ACC112 (cell line): ENCODE data around the gene GAK.
A peak's percentile ranks its signal among the peaks of the same experiment; 100 is the strongest.

Source experiments
- H2AFZ ChIP-seq: fragments of 200-600 bp; sonication (generic); one replicate; pipeline ENCODE4 v1.6.0; 2017; ENCODE audit warnings: antibody characterized with exemption, low read length; ENCODE audit not compliant: unreplicated experiment
- H3K27ac ChIP-seq: fragments of 200-600 bp; sonication (generic); 2 replicates; pipeline ENCODE4 v1.5.1; 2014; ENCODE audit warnings: low read depth, mild to moderate bottlenecking, antibody characterized with exemption, low read length, moderate library complexity
- H3K27me3 ChIP-seq: fragments of 200-600 bp; sonication (generic); 2 replicates; pipeline ENCODE4 v1.6.1; 2014; ENCODE audit warnings: mild to moderate bottlenecking, antibody characterized with exemption, low read length, moderate library complexity, mixed read lengths; ENCODE audit not compliant: insufficient read depth
- H3K36me3 ChIP-seq: fragments of 200-600 bp; sonication (generic); 2 replicates; pipeline ENCODE4 v1.6.1; 2016; ENCODE audit warnings: mild to moderate bottlenecking, antibody characterized with exemption, low read length, moderate library complexity, mixed read lengths; ENCODE audit not compliant: insufficient read depth
- H3K4me1 ChIP-seq: fragments of 200-600 bp; sonication (generic); one replicate; pipeline ENCODE4 v1.6.1; 2016; ENCODE audit warnings: low read length, mixed read lengths; ENCODE audit not compliant: insufficient read depth, unreplicated experiment, control insufficient read depth
- H3K4me3 ChIP-seq: fragments of 200-600 bp; sonication (generic); 2 replicates; pipeline ENCODE4 v1.5.1; 2014; ENCODE audit warnings: mild to moderate bottlenecking, low read depth, low read length
- H3K79me2 ChIP-seq: fragments of 200-600 bp; sonication (generic); one replicate; pipeline ENCODE4 v1.6.0; 2016; ENCODE audit warnings: low read length; ENCODE audit not compliant: control insufficient read depth, unreplicated experiment, insufficient read depth

GAK gene

DNA sequence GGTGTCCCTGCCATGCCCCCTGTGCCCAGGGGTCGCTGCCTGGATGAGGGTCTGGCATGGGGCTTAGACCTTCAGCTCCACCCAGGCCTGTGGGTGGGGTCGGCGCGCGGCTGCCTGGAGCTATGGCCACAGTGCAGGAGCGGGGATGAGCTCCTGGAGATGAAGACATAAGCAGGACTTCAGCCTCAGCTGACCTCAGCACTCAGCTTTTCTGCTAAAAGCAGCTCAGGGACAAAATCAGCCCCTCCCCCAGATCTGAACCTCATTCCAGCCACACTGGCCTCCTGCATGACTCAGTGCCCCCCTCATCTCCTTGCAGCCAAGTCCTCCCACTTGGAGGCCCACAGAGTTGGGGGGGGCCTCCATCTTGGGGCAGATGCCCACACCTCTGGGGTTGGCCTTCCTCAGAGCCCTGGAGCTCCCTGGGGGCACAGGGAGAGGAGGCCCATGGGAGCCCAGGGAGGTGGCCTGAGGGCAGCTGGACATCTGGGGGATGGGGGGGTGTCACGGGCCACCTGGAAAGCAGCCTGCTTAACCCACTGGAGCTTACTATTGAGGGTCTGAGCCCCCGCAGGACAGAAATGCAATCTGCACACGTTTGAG lies 86.8 kb downstream of the GAK start:
- Histone ChIP-seq H3K4me3 (no peak overlapping the region), H3K27ac (peak overlapping the region; percentile 52; the same call in 1 of the 2 replicates), H3K27me3 (no peaks in the 10 kb centered on the region), H3K79me2 (no peaks in the 10 kb centered on the region), H2AFZ (peak overlapping the region; percentile 12), H3K4me1 (peaks cover 14% of the 10 kb centered on the region), H3K36me3 (peaks cover 9% of the 10 kb centered on the region)

DNA sequence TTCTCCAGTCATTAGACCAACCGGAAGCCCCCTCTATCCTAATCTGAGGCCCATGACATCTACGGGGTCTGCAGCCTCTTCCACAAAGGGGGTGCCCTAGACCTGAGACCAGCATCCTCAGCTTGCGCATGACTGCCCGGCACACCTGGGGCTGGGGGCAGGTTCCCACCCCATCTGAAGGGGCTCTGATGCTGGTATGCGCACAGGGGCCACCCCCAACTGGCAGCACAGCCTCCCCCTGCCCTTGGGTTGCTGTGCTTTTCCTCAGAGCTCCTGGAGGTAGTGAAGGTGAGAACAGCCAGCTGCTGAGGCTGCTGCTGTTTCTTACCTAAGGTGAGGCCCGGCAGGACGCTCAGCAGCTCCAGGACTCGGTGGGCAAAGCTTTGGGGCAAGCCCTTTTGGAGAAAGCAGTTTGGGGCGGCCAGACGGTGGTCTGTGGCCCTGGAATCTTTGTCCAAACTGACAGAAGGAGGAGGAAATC lies 87.3 kb downstream of the GAK start:
- Histone ChIP-seq H3K4me1 (peaks cover 14% of the 10 kb centered on the region), H2AFZ (no peak overlapping the region), H3K36me3 (peaks cover 9% of the 10 kb centered on the region), H3K4me3 (no peak overlapping the region), H3K79me2 (no peaks in the 10 kb centered on the region), H3K27ac (no peak overlapping the region), H3K27me3 (no peaks in the 10 kb centered on the region)

DNA sequence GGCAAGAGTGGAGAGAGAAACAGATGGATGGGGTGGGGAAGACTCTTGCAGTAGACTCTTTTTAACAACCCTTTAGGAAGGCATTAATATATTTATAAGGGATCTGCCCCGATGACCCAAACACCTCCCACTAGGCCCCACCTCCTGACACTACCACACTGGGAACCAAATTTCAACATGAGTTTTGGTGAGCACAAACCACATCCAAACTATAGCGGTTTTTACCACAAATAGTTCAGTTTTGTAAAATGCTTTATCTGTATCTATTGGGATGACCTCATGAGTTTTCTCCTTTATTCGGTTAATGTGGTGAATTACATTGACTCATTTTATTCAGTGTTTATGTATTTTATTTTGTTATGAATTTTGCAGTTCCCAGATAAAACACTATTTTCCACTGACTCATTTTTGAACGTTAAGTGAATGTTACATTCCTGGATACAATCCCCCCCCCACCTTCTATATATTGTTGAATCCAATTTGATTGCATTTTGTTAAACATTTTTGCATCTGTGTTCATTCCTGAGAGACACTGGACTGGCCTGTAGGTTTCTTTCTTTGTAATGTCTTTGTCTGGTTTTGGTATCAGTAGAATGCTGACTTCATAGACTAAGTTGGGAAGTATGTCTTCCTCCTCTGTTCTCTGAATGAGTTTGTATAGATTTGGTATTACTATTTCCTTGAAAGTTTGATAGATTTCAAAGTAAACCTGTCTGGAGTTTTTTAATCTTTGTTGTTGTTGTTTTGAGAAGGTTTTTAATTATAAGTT lies 92.3 kb downstream of the GAK start:
- H3K4me1 ChIP-seq, result peaks cover under 1% of the 10 kb centered on the region
- H3K27me3 ChIP-seq, result no peaks in the 10 kb centered on the region
- no peak overlapping the region for H2AFZ ChIP-seq
- no peaks in the 10 kb centered on the region for H3K79me2 ChIP-seq
- no peak overlapping the region for H3K4me3 ChIP-seq
- H3K36me3 ChIP-seq, result peaks cover 4% of the 10 kb centered on the region
- H3K27ac ChIP-seq, result no peak overlapping the region

DNA sequence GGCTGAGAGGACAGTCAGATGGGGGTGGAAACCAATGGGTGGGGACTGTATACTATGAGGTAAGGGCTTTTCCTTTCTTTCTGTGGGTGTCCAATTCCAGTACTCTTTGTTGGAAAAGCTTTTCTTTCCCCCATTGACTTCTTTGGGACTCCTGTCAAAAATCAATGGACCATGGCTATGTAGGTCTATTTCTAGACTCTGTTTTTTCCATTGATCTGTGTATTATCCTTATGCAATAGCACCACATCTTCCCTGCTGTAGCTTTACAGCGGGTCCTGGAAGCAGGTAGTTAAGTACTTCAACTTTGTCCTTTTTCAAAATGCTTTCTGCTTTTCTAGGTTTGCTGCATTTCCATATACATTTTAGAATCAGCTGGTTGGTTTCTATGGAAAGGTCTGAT lies 94.3 kb downstream of the GAK start:
- H3K27me3 ChIP-seq, result no peaks in the 10 kb centered on the region
- H3K36me3 ChIP-seq, result no peaks in the 10 kb centered on the region; the same call in 1 of the 2 replicates
- no peaks in the 10 kb centered on the region for H3K79me2 ChIP-seq
- H2AFZ ChIP-seq, result no peak overlapping the region
- no peak overlapping the region for H3K27ac ChIP-seq
- H3K4me1 ChIP-seq, result no peaks in the 10 kb centered on the region
- no peak overlapping the region for H3K4me3 ChIP-seq

DNA sequence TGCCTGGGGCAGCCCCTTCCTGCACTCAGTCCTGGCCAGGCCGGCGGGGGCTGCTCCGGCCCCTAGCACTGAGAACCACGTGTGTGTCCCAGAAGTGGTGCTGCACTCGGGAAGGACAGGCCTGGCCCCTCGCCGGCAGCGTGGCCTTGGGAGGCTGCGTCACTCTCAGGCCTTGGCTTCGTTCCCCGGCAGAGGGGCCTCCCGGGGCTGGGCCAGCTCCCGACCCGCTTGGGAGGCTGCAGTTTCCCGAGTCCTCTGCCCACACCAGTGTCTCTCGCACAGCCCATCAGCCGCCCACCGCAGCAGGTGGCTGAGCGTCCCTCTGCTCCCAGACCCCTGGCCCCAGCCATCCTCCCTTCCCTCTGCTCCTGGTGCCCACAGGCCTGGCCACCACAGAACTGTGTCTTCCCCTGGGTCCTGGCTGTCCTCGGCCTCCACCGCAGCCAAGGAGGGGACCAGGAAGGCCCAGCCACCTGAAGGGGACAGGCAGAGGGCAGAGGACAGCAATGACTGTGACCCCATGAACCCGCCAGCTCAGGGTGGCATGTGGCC lies 95.3 kb downstream of the GAK start:
- Histone ChIP-seq H3K4me3 (no peak overlapping the region), H3K27ac (no peak overlapping the region), H3K27me3 (no peaks in the 10 kb centered on the region), H3K79me2 (no peaks in the 10 kb centered on the region), H2AFZ (no peak overlapping the region), H3K36me3 (no peaks in the 10 kb centered on the region; the same call in 1 of the 2 replicates), H3K4me1 (no peaks in the 10 kb centered on the region)

DNA sequence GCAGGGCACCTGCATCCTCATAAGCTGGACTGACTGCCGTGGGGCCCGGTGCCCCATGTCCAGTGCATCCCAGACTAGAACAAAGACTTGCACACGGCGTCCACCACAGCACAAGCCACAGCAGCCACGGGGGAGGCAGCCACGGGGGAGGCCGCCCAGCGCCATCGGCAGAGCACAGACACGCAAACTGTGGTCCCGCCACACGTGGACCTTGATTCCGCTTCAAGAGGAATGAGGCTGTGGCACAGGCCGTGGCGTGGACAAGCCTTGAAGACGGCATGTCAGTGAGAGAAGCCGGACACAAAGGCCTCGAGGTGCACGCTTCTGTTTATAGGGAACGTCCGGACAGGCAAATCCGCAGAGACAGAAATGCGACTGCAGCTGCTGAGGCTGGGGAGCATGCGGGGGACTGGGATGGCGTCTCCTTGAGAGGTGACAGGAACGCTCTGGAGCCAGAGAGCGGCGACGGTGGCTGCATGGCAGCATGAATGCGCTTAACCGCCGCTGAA lies 96.1 kb downstream of the GAK start:
- H3K36me3 ChIP-seq, result no peaks in the 10 kb centered on the region
- H3K79me2 ChIP-seq, result no peaks in the 10 kb centered on the region
- H3K4me3 ChIP-seq, result no peak overlapping the region
- H3K4me1 ChIP-seq, result no peaks in the 10 kb centered on the region
- H3K27me3 ChIP-seq, result no peaks in the 10 kb centered on the region
- no peak overlapping the region for H2AFZ ChIP-seq
- no peak overlapping the region for H3K27ac ChIP-seq

DNA sequence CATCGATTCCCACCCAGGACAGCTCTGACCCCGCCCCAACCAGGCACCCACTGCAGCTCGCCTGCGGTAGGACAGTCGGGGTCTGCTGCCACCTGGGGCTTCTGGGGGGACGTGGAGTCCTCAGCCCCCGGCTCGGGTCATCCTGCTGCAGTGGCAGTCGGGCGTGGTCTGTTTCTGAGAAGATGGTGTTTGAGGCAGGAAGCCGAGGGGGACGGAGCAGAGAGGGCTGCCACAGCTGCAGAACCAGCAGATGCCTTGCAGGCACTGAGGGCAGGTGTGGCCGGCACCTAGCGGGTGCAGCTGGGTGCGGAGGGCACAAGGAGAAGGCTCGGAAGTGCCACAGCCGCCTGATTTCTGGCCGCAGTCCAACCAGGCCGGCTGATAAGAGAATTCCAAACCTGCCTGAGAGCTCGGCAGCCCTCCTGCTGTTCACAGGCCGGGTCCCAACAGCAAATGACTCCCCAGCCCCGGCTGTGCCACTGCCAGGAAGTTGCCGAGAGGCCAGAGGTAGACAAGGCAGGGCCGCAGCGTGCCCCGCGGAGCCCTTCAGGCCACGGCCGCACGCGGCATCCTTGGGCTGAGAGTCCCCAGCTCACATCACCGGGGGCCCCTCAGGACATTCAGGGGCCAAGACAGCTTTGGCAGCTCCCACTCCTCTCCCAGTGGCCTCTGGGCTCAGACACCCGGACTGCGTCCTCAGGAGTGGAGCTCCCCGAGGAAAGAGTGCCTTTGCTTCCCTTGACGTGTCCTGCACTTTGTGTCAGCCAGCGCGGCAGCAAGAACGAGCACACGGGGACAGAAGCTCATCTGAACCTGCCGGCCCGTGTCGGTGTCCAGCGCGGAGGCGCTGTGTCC lies 96.7 kb downstream of the GAK start:
- Histone ChIP-seq H3K27me3 (no peaks in the 10 kb centered on the region), H3K4me3 (no peak overlapping the region)

DNA sequence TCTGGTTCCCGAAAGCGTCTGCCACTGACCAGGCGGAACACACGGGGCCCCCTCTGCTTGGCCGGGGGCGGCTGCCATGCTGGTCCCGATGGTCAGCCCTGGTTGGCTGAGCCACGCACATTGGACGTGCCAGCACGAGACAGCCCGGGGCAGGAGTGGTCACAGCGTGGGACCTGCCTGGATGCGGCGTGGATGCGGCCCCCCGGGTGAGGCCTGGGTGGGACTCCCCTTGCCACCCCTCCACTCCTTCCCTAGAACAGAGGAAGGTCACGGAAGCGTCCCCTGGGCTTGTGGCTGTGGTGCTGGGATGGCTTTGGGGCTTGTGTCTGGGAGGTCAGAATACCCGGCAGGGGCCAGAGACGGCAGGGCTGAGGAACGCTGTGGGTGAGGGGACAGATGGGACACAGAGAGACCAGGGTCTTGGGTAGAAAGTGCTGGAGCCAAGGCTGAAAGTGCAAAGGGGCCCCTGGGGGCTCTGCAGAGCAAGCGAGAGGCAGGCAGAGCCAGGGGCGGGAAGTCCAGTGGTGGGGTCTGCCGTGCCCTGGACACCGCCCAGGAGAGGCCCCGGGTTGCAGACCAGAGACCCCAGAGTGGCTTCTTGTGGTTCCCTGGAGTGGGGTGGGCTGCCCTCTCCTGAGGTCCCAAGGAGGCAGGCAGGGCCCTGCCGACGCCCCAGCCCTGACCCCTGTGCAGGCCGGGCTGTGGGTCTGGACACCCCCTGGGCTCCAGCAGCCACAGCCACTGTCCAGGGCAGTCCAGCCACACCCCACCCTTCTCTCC lies 97.6 kb downstream of the GAK start:
- no peak overlapping the region for H3K4me3 ChIP-seq
- H3K27me3 ChIP-seq, result no peaks in the 10 kb centered on the region
- no peaks in the 10 kb centered on the region for H3K79me2 ChIP-seq
- no peak overlapping the region for H3K27ac ChIP-seq
- no peaks in the 10 kb centered on the region for H3K4me1 ChIP-seq
- no peak overlapping the region for H2AFZ ChIP-seq
- H3K36me3 ChIP-seq, result no peaks in the 10 kb centered on the region

More for the DNA sequence above, 96.7 kb downstream of the GAK start:
- Histone ChIP-seq H3K4me1 (no peaks in the 10 kb centered on the region), H3K36me3 (no peaks in the 10 kb centered on the region), H3K79me2 (no peaks in the 10 kb centered on the region), H2AFZ (no peak overlapping the region), H3K27ac (no peak overlapping the region)

DNA sequence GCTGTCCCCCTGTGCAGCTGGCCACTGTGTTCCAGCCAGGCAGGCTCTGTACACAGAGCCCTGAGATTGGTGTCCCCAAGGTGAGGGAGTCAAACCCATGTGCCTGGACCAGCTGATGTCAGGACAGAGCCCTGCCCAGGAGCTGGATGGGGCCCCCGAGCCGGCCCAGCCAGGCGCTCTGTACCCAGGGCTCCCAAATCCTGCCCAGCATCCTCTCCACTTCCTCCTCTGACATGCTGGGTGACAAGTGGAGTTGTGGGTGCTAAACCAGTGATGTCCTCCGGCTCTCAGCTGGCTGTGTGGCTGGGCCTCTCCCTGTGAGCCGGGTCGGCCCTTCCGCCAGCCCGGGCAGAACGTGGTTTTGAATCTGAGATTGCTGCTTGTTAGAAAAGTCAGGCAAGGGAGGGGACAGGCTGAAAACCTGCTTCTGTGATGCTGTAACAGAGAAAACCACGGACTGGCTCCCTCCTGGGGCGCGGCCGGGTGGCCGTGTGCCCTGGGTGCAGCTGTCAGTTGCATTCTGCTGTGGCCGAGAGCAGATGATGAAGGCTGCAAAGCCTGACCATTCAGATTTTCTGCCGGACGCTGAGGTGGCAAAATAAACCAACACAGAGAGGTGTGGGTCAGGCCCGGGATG lies 98.3 kb downstream of the GAK start:
- Histone ChIP-seq H3K4me1 (no peaks in the 10 kb centered on the region), H3K4me3 (no peak overlapping the region), H3K27me3 (no peaks in the 10 kb centered on the region), H3K79me2 (no peaks in the 10 kb centered on the region), H2AFZ (no peak overlapping the region), H3K36me3 (no peaks in the 10 kb centered on the region), H3K27ac (no peak overlapping the region)
